Endodermal cell (in vitro differentiated cells): ENCODE results near the gene NKRF. TPM values are rescaled to one million over a fixed set of nuclear protein-coding genes. Genes with fewer than 3 reads are reported as not detected.

Source experiments
- DNase-seq: peaks from one replicate; pipeline ENCODE4 v3.0.0-alpha.2; 2017
- H3K27ac ChIP-seq: 2 replicates; pipeline ENCODE4 v1.5.1; 2013; ENCODE audit warnings: mild to moderate bottlenecking, low read depth, low read length, moderate library complexity
- H3K27me3 ChIP-seq: 2 replicates; pipeline ENCODE4 v1.6.1; 2013; ENCODE audit warnings: mild to moderate bottlenecking, low read length, moderate library complexity; ENCODE audit not compliant: insufficient read depth, control insufficient read depth, poor library complexity, severe bottlenecking
- H3K36me3 ChIP-seq: 2 replicates; pipeline ENCODE4 v1.7.0; 2013; ENCODE audit warnings: mild to moderate bottlenecking, low read length, moderate library complexity; ENCODE audit not compliant: control insufficient read depth, insufficient read depth
- H3K4me1 ChIP-seq: one replicate; pipeline ENCODE4 v1.7.0; 2013; ENCODE audit warnings: low read length; ENCODE audit not compliant: control insufficient read depth, insufficient read depth
- H3K4me3 ChIP-seq: 2 replicates; pipeline ENCODE4 v1.5.1; 2013; ENCODE audit warnings: mild to moderate bottlenecking, low read length, moderate library complexity
- H3K9ac ChIP-seq: 2 replicates; pipeline ENCODE4 v1.6.1; 2013; ENCODE audit warnings: mild to moderate bottlenecking, low read length, moderate library complexity; ENCODE audit not compliant: poor library complexity, severe bottlenecking; ENCODE audit errors: extremely low read depth
- H3K9me3 ChIP-seq: 2 replicates; pipeline ENCODE4 v1.6.1; 2013; ENCODE audit warnings: mild to moderate bottlenecking, low read length, moderate library complexity; ENCODE audit not compliant: control insufficient read depth
- H3K27ac Mint-ChIP-seq: 2 replicates; pipeline ENCODE4 v1.8.0; 2020; ENCODE audit warnings: mixed read lengths
- H3K27me3 Mint-ChIP-seq: 2 replicates; pipeline ENCODE4 v1.8.0; 2021; ENCODE audit warnings: mild to moderate bottlenecking, mixed read lengths; ENCODE audit not compliant: insufficient read depth
- H3K36me3 Mint-ChIP-seq: 2 replicates; pipeline ENCODE4 v1.8.0; 2020; ENCODE audit warnings: low read depth, mixed read lengths
- H3K4me1 Mint-ChIP-seq: 2 replicates; pipeline ENCODE4 v1.8.0; 2020; ENCODE audit warnings: mixed read lengths
- H3K4me3 Mint-ChIP-seq: 2 replicates; pipeline ENCODE4 v1.8.0; 2020; ENCODE audit warnings: mild to moderate bottlenecking, moderate library complexity, mixed read lengths
- H3K9me3 Mint-ChIP-seq: 2 replicates; pipeline ENCODE4 v1.8.0; 2020; ENCODE audit warnings: mild to moderate bottlenecking, mixed read lengths
- WGBS, 2 experiments: methylation state at CpG; one replicate each; pipeline versions ENCODE4 v1.1.5 to v1.1.7; 2013; ENCODE audit warnings: missing lambda C conversion rate in 2 of 2, mixed read lengths in 1 of 2; ENCODE audit not compliant: insufficient coverage in 1 of 2, insufficient read length in 1 of 2; 5-methylcytosine and 5-hydroxymethylcytosine counted together
- total RNA-seq, 2 donors: library from RNA; stranded (reverse); fragmentation: NEBNext Ultra II Directional in 1 of 2; extraction: Animal tissue kit (Norgen Biotek cat#: 25700) in 1 of 2; gene quantifications; 2 replicates in 1 of 2; 3 replicates in 1 of 2; pipeline ENCODE4 v1.2.1, GENCODE V29; 2021
- TF ChIP-seq, protein P1 (sequence below): fragments of 200-600 bp; sonication (generic); conservative IDR thresholded peaks from 2 replicates; pipeline ENCODE4 v1.5.0; 2021; ENCODE audit warnings: antibody characterized with exemption, mild to moderate bottlenecking

Gene NKRF
- total RNA-seq, 2 donors from 2014 or later, result 14.3 to 15.8 TPM

DNA sequence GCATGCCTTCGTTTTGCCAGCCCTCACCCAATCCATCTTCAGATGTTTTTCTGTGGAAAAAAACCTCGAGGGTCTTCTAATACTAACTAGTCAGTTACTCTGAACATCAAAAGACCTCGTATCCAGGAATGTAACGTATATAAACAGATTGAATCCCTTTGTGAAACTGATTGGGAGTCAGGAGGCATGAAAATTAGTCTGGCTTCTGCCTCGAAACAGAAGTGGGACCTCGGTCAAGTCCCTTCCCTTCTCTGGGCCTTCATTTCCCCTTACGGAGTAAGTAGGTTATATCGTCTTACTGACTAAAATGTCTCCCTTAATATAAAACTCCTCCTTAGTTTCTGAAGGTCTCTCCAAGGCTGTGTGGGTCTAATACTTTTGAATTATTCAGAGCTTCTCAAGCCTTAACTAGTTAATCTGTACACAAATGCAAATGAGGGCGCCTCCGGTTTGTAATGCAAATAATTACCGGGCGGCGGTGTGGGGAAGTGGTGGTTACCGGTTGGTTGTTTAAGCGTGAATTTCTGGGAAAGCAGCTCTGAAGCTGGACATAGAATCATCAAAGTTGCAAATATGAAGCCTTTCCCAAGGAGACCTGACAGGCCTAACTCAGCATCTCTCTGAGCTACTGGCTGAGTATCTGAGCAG is 11.4 kb upstream of the NKRF start:
- H3K36me3 ChIP-seq, result no peaks in the 10 kb centered on the region
- Mint-ChIP-seq H3K27me3 (peaks cover 2% of the 10 kb centered on the region), H3K36me3 (no peaks in the 10 kb centered on the region), H3K4me1 (no peaks in the 10 kb centered on the region), H3K4me3 (no peak overlapping the region), H3K27ac (no peak overlapping the region), H3K9me3 (peaks cover 55% of the 10 kb centered on the region)
- H3K9ac ChIP-seq, result no peak overlapping the region
- no peaks in the 10 kb centered on the region for H3K4me1 ChIP-seq
- WGBS, 2 experiments, result 67 to 72% methylated on average over 3 to 15 of the region's 15 CpGs
- no peaks in the 10 kb centered on the region for H3K9me3 ChIP-seq
- TF ChIP-seq, protein P1, sequence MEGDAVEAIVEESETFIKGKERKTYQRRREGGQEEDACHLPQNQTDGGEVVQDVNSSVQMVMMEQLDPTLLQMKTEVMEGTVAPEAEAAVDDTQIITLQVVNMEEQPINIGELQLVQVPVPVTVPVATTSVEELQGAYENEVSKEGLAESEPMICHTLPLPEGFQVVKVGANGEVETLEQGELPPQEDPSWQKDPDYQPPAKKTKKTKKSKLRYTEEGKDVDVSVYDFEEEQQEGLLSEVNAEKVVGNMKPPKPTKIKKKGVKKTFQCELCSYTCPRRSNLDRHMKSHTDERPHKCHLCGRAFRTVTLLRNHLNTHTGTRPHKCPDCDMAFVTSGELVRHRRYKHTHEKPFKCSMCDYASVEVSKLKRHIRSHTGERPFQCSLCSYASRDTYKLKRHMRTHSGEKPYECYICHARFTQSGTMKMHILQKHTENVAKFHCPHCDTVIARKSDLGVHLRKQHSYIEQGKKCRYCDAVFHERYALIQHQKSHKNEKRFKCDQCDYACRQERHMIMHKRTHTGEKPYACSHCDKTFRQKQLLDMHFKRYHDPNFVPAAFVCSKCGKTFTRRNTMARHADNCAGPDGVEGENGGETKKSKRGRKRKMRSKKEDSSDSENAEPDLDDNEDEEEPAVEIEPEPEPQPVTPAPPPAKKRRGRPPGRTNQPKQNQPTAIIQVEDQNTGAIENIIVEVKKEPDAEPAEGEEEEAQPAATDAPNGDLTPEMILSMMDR, result peak; percentile 16
- no peak overlapping the region for H3K4me3 ChIP-seq
- no peak for DNase-seq
- H3K27ac ChIP-seq, result no peak overlapping the region
- no peaks in the 10 kb centered on the region for H3K27me3 ChIP-seq

DNA sequence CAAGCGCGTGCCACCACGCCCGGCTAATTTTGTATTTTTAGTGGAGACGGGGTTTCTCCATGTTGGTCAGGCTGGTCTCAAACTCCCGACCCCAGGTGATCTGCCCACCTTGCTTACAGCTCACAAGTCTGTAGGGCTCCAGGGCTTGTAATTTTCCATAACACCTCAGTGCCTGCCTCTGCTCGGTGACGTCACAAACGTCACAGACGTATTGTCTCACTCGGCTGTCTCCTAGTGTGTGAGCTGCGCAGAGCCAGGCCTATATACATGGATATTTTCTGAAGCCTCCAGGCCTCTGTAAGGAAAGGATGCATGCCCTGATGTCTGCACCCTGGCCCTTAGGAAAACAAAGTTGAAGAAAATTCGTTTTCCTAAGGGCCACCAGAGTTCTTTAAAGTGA is 8.6 kb upstream of the NKRF start:
- WGBS, 2 experiments, result 90 to 94% methylated on average over 2 to 13 of the region's 13 CpGs
- H3K4me1 ChIP-seq, result no peaks in the 10 kb centered on the region
- H3K27ac ChIP-seq, result no peak overlapping the region
- Mint-ChIP-seq H3K36me3 (no peaks in the 10 kb centered on the region), H3K4me3 (no peak overlapping the region), H3K4me1 (no peaks in the 10 kb centered on the region), H3K27ac (no peak overlapping the region), H3K27me3 (peaks cover 3% of the 10 kb centered on the region), H3K9me3 (peaks cover 60% of the 10 kb centered on the region)
- no peaks in the 10 kb centered on the region for H3K9me3 ChIP-seq
- H3K9ac ChIP-seq, result no peak overlapping the region
- TF ChIP-seq, protein P1, result no peak
- no peaks in the 10 kb centered on the region for H3K27me3 ChIP-seq
- no peak for DNase-seq
- no peaks in the 10 kb centered on the region for H3K36me3 ChIP-seq
- H3K4me3 ChIP-seq, result no peak overlapping the region

GRCh38 chrX:119607018-119607389 is 780 bp upstream of the NKRF start:
- no peaks in the 10 kb centered on the region for H3K4me1 ChIP-seq
- H3K36me3 ChIP-seq, result no peaks in the 10 kb centered on the region
- no peak for DNase-seq
- no peak overlapping the region for H3K9ac ChIP-seq
- H3K4me3 ChIP-seq, result peak overlapping the region; percentile 82
- whole genome bisulfite sequencing, 2 experiments, result 88 to 93% methylated on average over 3 to 5 of the region's 7 CpGs
- Mint-ChIP-seq H3K27ac (peak overlapping the region; percentile 95), H3K27me3 (peaks cover 12% of the 10 kb centered on the region), H3K4me3 (peak overlapping the region; percentile 82), H3K36me3 (peaks cover 4% of the 10 kb centered on the region), H3K9me3 (peaks cover 64% of the 10 kb centered on the region), H3K4me1 (peaks cover 5% of the 10 kb centered on the region)
- H3K9me3 ChIP-seq, result no peaks in the 10 kb centered on the region
- TF ChIP-seq, protein P1, result no peak
- H3K27me3 ChIP-seq, result no peaks in the 10 kb centered on the region
- no peak overlapping the region for H3K27ac ChIP-seq
